G401.6 (cell line): ENCODE measurements around the gene PLEKHM2.

Experiments used
- FAIRE-seq: peaks from 2 replicates; lab custom pipeline; 2012; peaks lifted over from hg19 to GRCh38; lab: Jason Lieb, UNC

PLEKHM2 gene

GRCh38 chr1:15739745-15740144 lies 55.6 kb downstream of the PLEKHM2 start:
- no peak for FAIRE-seq

- peak; percentile 63 for FAIRE-seq
Observed at GRCh38 chr1:15740924-15741850, 57.1 kb downstream of the PLEKHM2 start.

DNA sequence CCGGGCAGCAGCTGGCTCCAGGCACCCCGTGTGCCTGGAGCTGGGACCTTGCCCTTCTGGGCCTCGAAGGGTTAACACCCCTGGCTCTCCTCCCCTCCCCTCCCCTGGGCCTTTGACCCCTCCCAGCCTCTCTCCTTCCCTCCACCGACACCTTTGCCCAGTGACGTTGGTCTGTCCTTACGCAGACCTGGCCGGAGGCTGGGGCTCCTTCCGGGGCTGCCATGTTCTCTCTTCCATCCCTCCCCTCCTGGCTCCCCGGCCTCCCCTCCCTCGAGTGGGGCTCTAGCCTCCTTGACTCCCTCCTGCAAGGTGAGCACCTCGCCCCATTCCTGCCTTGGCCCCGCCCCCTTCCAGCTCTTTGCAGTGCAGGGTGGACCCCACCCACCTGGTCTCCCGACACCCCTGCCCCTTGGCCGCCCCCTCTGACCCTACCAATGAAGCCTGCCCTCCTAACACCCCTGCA lies 58.2 kb downstream of the PLEKHM2 start, which contains the start of gene TMEM82:
TMEM82 (plus strand) TSS at position 161 of the 463 bp plus-strand sequence; CDS start at position 222, 61 bp downstream.
- no peak for FAIRE-seq

GRCh38 chr1:15744122-15744679 lies 60.1 kb downstream of the PLEKHM2 start:
- FAIRE-seq = no peak

DNA sequence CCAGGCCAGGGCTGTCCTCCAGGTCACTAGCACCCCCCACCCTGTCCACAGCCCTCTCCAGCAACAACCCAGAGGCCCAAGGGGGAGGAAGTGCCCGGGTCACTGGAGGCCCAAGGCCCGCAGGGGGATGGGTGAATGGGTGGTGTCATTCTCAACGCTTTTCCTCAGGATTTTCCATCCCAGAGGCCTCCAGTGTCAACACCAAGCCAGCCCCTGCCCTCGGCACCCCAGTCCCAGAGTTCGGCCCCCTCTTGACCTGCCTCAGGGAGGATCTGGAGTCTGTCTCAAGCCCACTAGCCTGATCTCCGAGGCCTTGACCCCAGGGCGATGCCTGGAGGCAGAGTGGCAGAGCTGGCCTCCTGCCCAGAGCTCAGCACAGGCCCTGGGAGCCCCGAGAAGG lies 63.3 kb downstream of the PLEKHM2 start:
- FAIRE-seq = no peak

- FAIRE-seq = no peak
Observed at GRCh38 chr1:15748264-15748663, 64.1 kb downstream of the PLEKHM2 start.

DNA sequence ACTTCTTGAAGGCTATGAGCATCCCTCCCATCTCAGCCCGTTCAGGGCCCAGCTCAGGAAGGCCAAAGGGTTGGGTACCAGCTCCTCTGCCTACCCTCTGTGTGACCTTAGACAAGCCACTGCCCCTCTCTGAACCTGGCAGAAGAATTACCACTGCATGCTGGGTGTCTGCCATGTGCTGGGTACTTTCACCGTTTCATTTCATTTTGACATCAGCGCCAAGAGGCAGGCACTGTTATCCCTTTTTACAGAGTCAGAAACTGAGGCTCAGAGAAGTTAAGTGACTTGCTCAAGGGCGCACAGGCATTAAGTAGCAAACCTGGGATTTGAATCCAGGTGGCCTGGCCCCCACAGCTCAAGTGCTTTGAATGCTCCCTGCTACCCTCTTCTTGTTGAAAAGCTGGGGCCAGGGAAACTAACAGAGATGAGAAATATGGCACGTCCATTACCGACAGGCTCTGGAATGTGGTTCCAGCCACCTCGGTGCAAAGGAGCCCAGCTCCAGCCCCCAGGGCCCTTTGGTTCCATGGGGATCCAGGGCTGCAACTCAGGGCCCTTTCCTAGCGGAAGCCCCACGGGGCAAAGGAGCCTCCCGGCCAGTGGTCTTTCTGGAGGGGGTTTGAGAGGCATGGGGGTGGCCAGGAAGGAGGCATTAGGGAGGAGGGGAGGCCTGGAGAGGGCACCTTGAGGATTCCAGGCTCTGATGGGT lies 64.7 kb downstream of the PLEKHM2 start:
- FAIRE-seq = no peak

- FAIRE-seq = no peak
Observed at GRCh38 chr1:15749399-15750291, 65.5 kb downstream of the PLEKHM2 start.

DNA sequence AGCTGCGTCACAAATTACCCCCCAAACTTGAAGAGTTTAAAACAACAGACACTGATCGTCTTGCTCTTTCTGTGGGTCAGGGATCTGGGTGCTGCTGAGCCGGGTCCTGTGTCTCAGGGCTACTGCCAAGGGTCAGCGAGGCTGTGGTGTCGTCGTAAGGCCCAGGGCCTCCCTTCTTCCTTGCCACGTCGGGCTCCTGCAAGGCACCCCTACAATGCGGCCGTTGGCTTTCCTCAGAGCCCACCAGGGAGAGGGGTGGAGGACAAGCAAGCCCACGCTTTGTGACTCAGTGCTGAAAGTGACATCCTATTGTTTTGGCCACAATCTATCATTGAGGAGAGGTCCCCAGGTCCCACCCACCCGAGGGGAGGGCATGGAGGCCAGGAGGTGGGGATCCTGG lies 66.8 kb downstream of the PLEKHM2 start:
- FAIRE-seq = no peak

DNA sequence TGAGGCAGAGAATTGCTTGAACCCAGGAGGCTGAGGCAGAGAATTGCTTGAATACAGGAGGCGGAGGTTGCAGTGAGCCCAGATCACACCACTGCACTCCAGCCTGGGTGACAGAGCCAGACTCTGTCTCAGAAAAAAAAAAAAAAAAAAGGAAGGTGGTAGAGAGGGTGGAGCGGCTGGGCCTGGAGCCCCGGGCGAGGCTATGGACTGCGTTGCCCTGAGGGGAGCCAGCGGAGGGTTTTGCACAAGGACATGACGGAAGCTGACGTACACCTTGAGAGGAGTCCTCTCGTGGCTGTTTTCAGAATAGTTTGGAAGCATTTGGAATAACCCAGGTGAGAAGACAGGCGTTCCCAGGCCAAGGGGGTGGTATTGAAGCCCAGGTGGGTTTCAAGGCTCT lies 67.6 kb downstream of the PLEKHM2 start:
- FAIRE-seq = no peak

DNA sequence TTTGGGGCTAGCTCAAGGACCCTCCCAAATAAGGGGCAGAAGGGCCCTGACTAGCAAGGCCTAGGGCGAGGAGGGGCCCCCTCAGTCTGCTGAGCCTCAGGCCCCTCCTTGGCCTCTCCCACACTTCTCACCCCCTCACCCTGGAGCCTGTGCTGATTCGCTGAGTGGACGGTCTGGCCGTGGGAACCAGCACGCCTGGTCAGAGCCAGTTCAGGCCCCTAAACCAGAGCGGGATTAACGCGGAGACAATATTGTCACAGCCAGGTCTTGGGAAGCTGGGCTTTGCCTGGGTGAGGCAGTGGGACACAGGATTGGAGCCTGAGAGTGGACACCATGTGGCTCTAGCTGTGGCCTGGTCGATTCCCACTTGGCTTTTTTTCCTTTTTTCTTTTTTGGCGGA lies 69.7 kb downstream of the PLEKHM2 start:
- no peak for FAIRE-seq

DNA sequence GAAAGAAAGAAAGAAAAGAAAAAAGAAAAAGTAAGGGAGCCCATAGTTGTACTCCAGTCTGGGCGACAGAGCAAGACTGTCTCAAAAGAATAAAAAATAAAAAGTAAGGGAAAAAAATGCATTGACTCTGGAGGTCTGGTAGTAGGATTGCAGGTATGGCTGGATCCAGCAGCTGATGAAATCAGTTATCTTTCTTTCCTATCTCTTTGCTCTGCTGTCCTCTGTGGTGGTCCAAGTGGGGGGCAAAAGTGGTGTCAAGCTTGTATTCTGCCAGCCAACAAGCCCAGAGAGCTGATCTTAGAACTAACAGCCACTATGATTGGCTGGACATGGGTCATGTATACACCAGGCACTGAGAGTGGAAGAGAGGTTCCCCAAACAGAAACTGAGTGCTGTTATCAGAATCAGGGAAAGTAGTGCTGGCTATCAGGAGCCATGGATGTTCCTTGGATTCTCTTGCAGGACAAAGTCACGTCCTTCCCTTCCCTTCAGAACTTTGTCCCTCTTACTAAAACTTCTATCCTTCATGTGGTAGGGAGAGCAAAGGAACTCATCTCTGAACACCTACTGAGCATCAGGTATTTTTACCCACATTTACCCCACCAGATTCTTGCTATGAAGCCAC lies 71.0 kb downstream of the PLEKHM2 start:
- FAIRE-seq = no peak

DNA sequence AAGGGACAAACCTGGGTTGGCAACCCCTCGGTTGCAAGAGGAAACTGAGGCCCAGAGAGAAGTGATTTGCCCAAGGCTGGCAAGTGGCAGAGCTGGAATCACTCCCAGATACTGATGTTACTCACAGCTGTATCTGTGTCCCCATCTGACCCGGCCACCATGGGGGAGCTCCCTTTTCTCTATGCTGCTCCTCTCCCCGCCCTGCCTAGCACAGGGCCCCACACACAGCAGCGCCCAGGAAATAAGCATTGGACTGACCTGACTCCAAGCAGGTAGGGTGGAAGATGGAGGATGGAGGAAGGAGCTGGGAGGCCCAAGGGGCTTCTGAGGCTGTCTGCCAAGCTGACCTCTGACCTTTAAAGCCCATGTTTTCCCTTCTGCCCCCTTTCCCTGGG lies 71.5 kb downstream of the PLEKHM2 start:
- FAIRE-seq = no peak

GRCh38 chr1:15756143-15757015 lies 72.3 kb downstream of the PLEKHM2 start:
- FAIRE-seq = no peak

DNA sequence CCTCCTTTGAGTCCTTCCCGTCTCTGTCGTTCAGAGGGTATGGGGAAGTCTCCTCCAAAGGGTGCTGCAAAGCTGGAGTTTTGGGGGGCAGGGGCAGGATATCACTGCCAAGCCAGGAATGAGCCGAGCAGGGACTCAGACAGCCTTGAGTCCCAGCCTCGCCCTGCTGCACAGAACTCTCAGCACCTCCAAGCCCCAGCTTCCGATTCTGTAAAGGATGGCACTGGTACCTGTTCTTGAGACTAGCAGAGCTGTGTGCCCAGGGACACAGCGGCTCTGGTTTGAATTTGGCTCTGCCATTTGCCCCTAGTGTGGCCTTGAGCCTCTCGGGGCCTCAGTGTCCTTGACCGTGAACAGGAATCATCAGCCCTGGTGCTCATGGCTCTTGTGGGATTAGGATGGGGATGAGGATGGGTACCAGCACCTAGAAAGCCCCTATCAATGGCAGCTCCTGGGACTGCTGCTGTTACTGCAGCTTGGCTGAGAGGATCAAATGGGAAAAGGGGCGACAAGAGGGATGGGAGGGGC lies 73.0 kb downstream of the PLEKHM2 start:
- FAIRE-seq = no peak

GRCh38 chr1:15757575-15758342 lies 73.6 kb downstream of the PLEKHM2 start:
- no peak for FAIRE-seq

GRCh38 chr1:15758343-15758931 lies 74.3 kb downstream of the PLEKHM2 start, which contains the start of gene FBLIM1:
Gene FBLIM1 (plus strand): TSS chr1:15758795. CDS start chr1:15764984, 6,189 bp downstream.
- no peak for FAIRE-seq

GRCh38 chr1:15758953-15759661 lies 75.0 kb downstream of the PLEKHM2 start:
- FAIRE-seq = no peak
